Measurements from ENCODE around the gene MED9.

MED9 gene

DNA sequence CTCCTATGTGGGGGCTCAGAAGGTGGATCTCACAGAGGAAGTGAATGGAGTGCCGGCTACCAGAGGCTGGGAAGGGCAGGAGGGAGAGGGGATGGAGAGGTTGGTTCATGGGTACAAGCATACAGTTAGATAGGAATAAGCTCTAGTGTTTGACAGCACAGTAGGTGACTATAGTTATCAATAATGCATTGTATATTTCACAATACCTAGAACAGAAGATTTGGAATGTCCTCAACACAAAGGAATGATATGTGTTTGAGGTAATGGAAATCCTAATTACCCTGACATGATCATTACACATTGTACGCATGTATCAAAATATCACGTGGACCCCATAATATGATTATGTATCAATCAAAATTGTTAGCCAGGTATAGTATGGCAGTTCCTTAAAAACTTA lies 38.9 kb upstream of the MED9 start:
- no peak for DNase-seq
- H2BK12ac ChIP-seq (ENCODE audit: low read length) = no peak overlapping the region
- H2AFZ ChIP-seq (ENCODE audit: insufficient read depth, low read length, poor library complexity) = no peak overlapping the region
- no peaks in the 10 kb centered on the region for H3K27me3 ChIP-seq (ENCODE audit: insufficient read depth, low read length)
- no peak overlapping the region for H2AK5ac ChIP-seq (ENCODE audit: low read length)
- H3K27ac ChIP-seq (ENCODE audit: low read depth, low read length) = no peak overlapping the region
- no peak overlapping the region for H4K91ac ChIP-seq (ENCODE audit: low read depth, low read length)
- peaks cover 0 to 5% of the 10 kb centered on the region in 2 experiments for H3K4me1 ChIP-seq (ENCODE audit: control insufficient read depth in 1 of 2, insufficient read depth in 2 of 2, low read length in 2 of 2)
- H3K79me1 ChIP-seq (ENCODE audit: low read length) = no peaks in the 10 kb centered on the region
- no peak overlapping the region for H3K14ac ChIP-seq (ENCODE audit: low read length)
- no peak overlapping the region for H2BK5ac ChIP-seq (ENCODE audit: low read depth, low read length, poor library complexity)
- no peak overlapping the region for H3K4me2 ChIP-seq (ENCODE audit: low read length)
- H3K4ac ChIP-seq (ENCODE audit: low read depth, low read length) = no peak overlapping the region
- no peaks in the 10 kb centered on the region for H3K36me3 ChIP-seq (ENCODE audit: control insufficient read depth in 1 of 2, insufficient read depth in 2 of 2, low read length in 2 of 2)
- H3K18ac ChIP-seq (ENCODE audit: low read length) = no peak overlapping the region
- H4K8ac ChIP-seq (ENCODE audit: low read depth, low read length) = no peak overlapping the region
- no peak overlapping the region for H3K9ac ChIP-seq (ENCODE audit: low read length)
- H3K4me3 ChIP-seq (ENCODE audit: low read depth, low read length) = no peak overlapping the region
- no peak overlapping the region for H2BK120ac ChIP-seq (ENCODE audit: insufficient read depth, low read length, poor library complexity)
- H3K79me2 ChIP-seq (ENCODE audit: control insufficient read depth, insufficient read depth, low read length, poor library complexity) = no peaks in the 10 kb centered on the region
- no peak overlapping the region for H4K12ac ChIP-seq (ENCODE audit: low read depth, low read length)
- no CpG with 5 or more reads among the region's 3 CpGs for WGBS (ENCODE audit: extremely low coverage, insufficient coverage, insufficient read length)
- H3K9me3 ChIP-seq (ENCODE audit: insufficient read depth, low read depth, low read length) = no peaks in the 10 kb centered on the region
- H3K23ac ChIP-seq (ENCODE audit: low read length) = no peak overlapping the region

DNA sequence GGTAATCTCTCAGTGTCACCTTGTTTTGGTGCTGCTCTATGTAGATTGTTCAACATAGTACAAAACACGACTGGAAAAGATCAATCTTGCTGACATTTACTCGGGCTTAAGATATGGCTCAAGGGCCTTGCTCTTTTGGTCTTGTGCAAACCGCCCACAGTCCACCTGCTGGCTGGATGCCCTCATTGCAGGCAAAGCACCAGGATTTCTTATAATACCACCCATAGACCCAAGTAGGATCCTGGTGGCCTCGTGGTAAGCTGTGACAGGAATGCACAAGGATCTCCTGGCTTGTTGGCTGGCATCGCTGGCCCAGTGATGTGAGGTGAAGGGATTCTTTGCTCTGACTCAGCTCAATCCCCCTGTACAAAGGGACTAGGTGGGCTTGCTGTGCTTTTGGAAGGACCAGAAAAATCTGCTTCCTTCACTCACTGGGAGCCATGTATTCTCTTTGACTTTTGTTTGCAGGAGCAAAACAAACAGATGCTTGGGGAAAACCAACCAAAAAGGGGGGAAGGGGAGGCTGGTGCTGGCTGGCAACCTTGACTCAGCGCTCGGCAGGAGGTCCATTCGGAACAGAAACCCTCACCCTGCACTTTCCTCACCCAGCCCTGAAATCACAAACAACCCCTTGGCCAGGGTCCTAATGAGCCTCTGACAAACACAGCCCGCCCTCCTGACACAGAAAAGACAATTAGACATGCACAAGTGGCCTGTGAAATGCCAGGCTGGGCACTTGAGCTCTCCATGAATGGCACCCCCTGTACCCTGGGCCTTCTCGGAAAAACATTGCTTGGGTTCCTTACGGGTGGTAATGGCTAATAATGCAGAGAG lies 36.6 kb upstream of the MED9 start:
- Histone ChIP-seq H3K79me1 (ENCODE audit: low read length) (no peaks in the 10 kb centered on the region), H2BK5ac (ENCODE audit: low read depth, low read length, poor library complexity) (no peak overlapping the region), H2AFZ (ENCODE audit: insufficient read depth, low read length, poor library complexity) (no peak overlapping the region), H2BK12ac (ENCODE audit: low read length) (no peak overlapping the region), H2AK5ac (ENCODE audit: low read length) (no peak overlapping the region), H3K9ac (ENCODE audit: low read length) (no peak overlapping the region), H3K4me2 (ENCODE audit: low read length) (no peak overlapping the region), H4K12ac (ENCODE audit: low read depth, low read length) (no peak overlapping the region), H2BK120ac (ENCODE audit: insufficient read depth, low read length, poor library complexity) (no peak overlapping the region), H3K79me2 (ENCODE audit: control insufficient read depth, insufficient read depth, low read length, poor library complexity) (no peaks in the 10 kb centered on the region), H3K14ac (ENCODE audit: low read length) (no peak overlapping the region), H3K27me3 (ENCODE audit: insufficient read depth, low read length) (no peaks in the 10 kb centered on the region), H3K27ac (ENCODE audit: low read depth, low read length) (no peak overlapping the region), H3K36me3 (ENCODE audit: control insufficient read depth in 1 of 2, insufficient read depth in 2 of 2, low read length in 2 of 2) (no peaks in the 10 kb centered on the region), H3K4me1 (ENCODE audit: control insufficient read depth in 1 of 2, insufficient read depth in 2 of 2, low read length in 2 of 2) (peaks cover 0 to 5% of the 10 kb centered on the region in 2 experiments), H4K91ac (ENCODE audit: low read depth, low read length) (no peak overlapping the region), H3K9me3 (ENCODE audit: insufficient read depth, low read depth, low read length) (peaks cover 4% of the 10 kb centered on the region), H3K18ac (ENCODE audit: low read length) (no peak overlapping the region), H4K8ac (ENCODE audit: low read depth, low read length) (no peak overlapping the region), H3K4ac (ENCODE audit: low read depth, low read length) (no peak overlapping the region), H3K4me3 (ENCODE audit: low read depth, low read length) (no peak overlapping the region), H3K23ac (ENCODE audit: low read length) (no peak overlapping the region)
- WGBS (ENCODE audit: extremely low coverage, insufficient coverage, insufficient read length) = no CpG with 5 or more reads among the region's 11 CpGs
- peak; percentile 33 to 80 for DNase-seq

DNA sequence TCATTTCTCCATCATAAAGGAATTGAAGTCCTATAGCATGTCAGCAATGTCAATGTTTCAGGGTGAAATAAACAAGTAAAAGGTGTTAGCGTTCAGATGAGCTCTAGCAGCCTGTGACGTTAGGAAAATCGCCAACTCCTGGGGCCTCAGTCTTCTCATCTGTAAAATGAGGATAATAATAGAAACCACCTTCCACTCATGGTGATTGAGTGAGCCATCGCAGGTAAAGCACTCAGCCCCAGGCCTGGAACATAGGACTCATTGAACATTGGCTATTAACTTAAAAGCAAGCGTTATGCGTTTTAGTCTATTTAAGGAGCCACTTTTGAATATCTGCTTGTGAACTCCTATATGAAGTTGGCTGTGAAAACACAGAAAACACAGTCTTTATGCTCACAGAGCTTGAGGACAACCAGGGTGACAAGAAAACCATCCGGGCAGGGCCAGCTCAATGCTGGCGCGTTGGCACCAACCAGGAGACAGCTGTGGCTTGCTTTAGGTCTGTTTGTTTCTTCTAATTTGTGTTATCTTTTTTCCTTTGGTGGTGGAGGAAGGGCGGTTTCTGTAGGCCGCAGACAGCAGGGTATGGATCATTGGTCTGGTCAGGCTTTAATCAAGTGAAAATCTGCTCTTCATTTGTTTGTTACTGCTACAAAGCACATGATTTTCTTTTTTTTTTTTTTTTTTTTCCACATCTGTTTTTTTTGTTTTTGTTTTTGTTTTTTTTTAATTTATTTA lies 35.7 kb upstream of the MED9 start:
- DNase-seq = no peak
- Histone ChIP-seq H2AFZ (ENCODE audit: insufficient read depth, low read length, poor library complexity) (no peak overlapping the region), H3K4me3 (ENCODE audit: low read depth, low read length) (no peak overlapping the region), H3K79me1 (ENCODE audit: low read length) (no peaks in the 10 kb centered on the region), H3K9me3 (ENCODE audit: insufficient read depth, low read depth, low read length) (peaks cover 4% of the 10 kb centered on the region), H2BK120ac (ENCODE audit: insufficient read depth, low read length, poor library complexity) (no peak overlapping the region), H3K9ac (ENCODE audit: low read length) (no peak overlapping the region), H3K36me3 (ENCODE audit: control insufficient read depth in 1 of 2, insufficient read depth in 2 of 2, low read length in 2 of 2) (no peaks in the 10 kb centered on the region), H3K79me2 (ENCODE audit: control insufficient read depth, insufficient read depth, low read length, poor library complexity) (no peaks in the 10 kb centered on the region), H3K4me2 (ENCODE audit: low read length) (no peak overlapping the region), H2AK5ac (ENCODE audit: low read length) (no peak overlapping the region), H3K27me3 (ENCODE audit: insufficient read depth, low read length) (no peaks in the 10 kb centered on the region), H4K8ac (ENCODE audit: low read depth, low read length) (no peak overlapping the region), H2BK12ac (ENCODE audit: low read length) (no peak overlapping the region), H2BK5ac (ENCODE audit: low read depth, low read length, poor library complexity) (no peak overlapping the region), H3K4me1 (ENCODE audit: control insufficient read depth in 1 of 2, insufficient read depth in 2 of 2, low read length in 2 of 2) (peaks cover 3% of the 10 kb centered on the region in 2 experiments), H3K18ac (ENCODE audit: low read length) (no peak overlapping the region), H3K14ac (ENCODE audit: low read length) (no peak overlapping the region), H4K12ac (ENCODE audit: low read depth, low read length) (no peak overlapping the region), H4K91ac (ENCODE audit: low read depth, low read length) (no peak overlapping the region), H3K4ac (ENCODE audit: low read depth, low read length) (no peak overlapping the region), H3K23ac (ENCODE audit: low read length) (no peak overlapping the region), H3K27ac (ENCODE audit: low read depth, low read length) (no peak overlapping the region)
- no CpG with 5 or more reads among the region's 11 CpGs for WGBS (ENCODE audit: extremely low coverage, insufficient coverage, insufficient read length)

- WGBS (ENCODE audit: extremely low coverage, insufficient coverage, insufficient read length) = no CpG with 5 or more reads among the region's 14 CpGs
- no peak overlapping the region for H2AK5ac ChIP-seq (ENCODE audit: low read length)
- H3K4me2 ChIP-seq (ENCODE audit: low read length) = no peak overlapping the region
- no peaks in the 10 kb centered on the region for H3K79me2 ChIP-seq (ENCODE audit: control insufficient read depth, insufficient read depth, low read length, poor library complexity)
- no peak overlapping the region for H3K27ac ChIP-seq (ENCODE audit: low read depth, low read length)
- no peak overlapping the region for H4K12ac ChIP-seq (ENCODE audit: low read depth, low read length)
- no peak overlapping the region for H3K14ac ChIP-seq (ENCODE audit: low read length)
- no peak overlapping the region for H3K18ac ChIP-seq (ENCODE audit: low read length)
- H3K27me3 ChIP-seq (ENCODE audit: insufficient read depth, low read length) = no peaks in the 10 kb centered on the region
- H3K23ac ChIP-seq (ENCODE audit: low read length) = no peak overlapping the region
- H3K36me3 ChIP-seq (ENCODE audit: control insufficient read depth in 1 of 2, insufficient read depth in 2 of 2, low read length in 2 of 2) = no peaks in the 10 kb centered on the region
- no peak overlapping the region for H3K4ac ChIP-seq (ENCODE audit: low read depth, low read length)
- H3K9me3 ChIP-seq (ENCODE audit: insufficient read depth, low read depth, low read length) = peaks cover 4% of the 10 kb centered on the region
- H4K8ac ChIP-seq (ENCODE audit: low read depth, low read length) = no peak overlapping the region
- no peak overlapping the region for H2BK5ac ChIP-seq (ENCODE audit: low read depth, low read length, poor library complexity)
- no peak for DNase-seq
- H4K91ac ChIP-seq (ENCODE audit: low read depth, low read length) = no peak overlapping the region
- no peak overlapping the region for H2BK120ac ChIP-seq (ENCODE audit: insufficient read depth, low read length, poor library complexity)
- H3K4me3 ChIP-seq (ENCODE audit: low read depth, low read length) = no peak overlapping the region
- H3K79me1 ChIP-seq (ENCODE audit: low read length) = no peaks in the 10 kb centered on the region
- no peak overlapping the region for H2AFZ ChIP-seq (ENCODE audit: insufficient read depth, low read length, poor library complexity)
- H3K4me1 ChIP-seq (ENCODE audit: control insufficient read depth in 1 of 2, insufficient read depth in 2 of 2, low read length in 2 of 2) = peaks cover 3 to 5% of the 10 kb centered on the region in 2 experiments
- no peak overlapping the region for H3K9ac ChIP-seq (ENCODE audit: low read length)
- no peak overlapping the region for H2BK12ac ChIP-seq (ENCODE audit: low read length)
These were observed 33.6 kb upstream of the MED9 start for GRCh38 chr17:17443173-17443572.

Data from trophoblast cell (in vitro differentiated cells and primary cell).